Mesothelial cell of epicardium (in vitro differentiated cells): Measurements from ENCODE around the gene TGM3. TPM values are rescaled to one million over a fixed set of nuclear protein-coding genes. Genes with fewer than 3 reads are reported as not detected.

Source experiments
- DNase-seq, 2 experiments: peaks; one replicate each; pipeline ENCODE4 v3.0.0; 2021; ENCODE audit warnings: low spot score in 2 of 2; ENCODE audit not compliant: unreplicated experiment in 2 of 2
- H3K27ac Mint-ChIP-seq: 2 replicates; pipeline ENCODE4 v1.8.0; 2021; ENCODE audit warnings: mixed read lengths
- H3K27me3 Mint-ChIP-seq: 2 replicates; pipeline ENCODE4 v1.8.0; 2021; ENCODE audit warnings: low read depth, mixed read lengths
- H3K36me3 Mint-ChIP-seq: 2 replicates; pipeline ENCODE4 v1.8.0; 2021; ENCODE audit warnings: mixed read lengths
- H3K4me1 Mint-ChIP-seq: 2 replicates; pipeline ENCODE4 v1.8.0; 2021; ENCODE audit warnings: mixed read lengths
- H3K4me3 Mint-ChIP-seq: 2 replicates; pipeline ENCODE4 v1.8.0; 2021; ENCODE audit warnings: mild to moderate bottlenecking, moderate library complexity, mixed read lengths
- H3K9me3 Mint-ChIP-seq: 2 replicates; pipeline ENCODE4 v1.8.0; 2021; ENCODE audit warnings: mixed read lengths
- CTCF ChIP-seq: fragments of 200-600 bp; sonication (generic); IDR thresholded peaks from one replicate; pipeline ENCODE4 v1.5.0; 2021; ENCODE audit warnings: antibody characterized with exemption; ENCODE audit not compliant: unreplicated experiment
- total RNA-seq: library from RNA; stranded (reverse); gene quantifications from 3 replicates; pipeline ENCODE4 v1.2.1, GENCODE V29; 2021

TGM3 gene
- total RNA-seq, 1 donor from 2014 or later, result 0.13 TPM

- Mint-ChIP-seq H3K27me3 (peaks cover 1% of the 10 kb centered on the region), H3K27ac (no peak overlapping the region), H3K36me3 (no peaks in the 10 kb centered on the region), H3K9me3 (no peaks in the 10 kb centered on the region), H3K4me1 (no peaks in the 10 kb centered on the region), H3K4me3 (no peak overlapping the region)
- DNase-seq, result no peak
- TF ChIP-seq CTCF, result no peak
These were observed 83.9 kb downstream of the TGM3 start for GRCh38 chr20:2379511-2380229.

DNA sequence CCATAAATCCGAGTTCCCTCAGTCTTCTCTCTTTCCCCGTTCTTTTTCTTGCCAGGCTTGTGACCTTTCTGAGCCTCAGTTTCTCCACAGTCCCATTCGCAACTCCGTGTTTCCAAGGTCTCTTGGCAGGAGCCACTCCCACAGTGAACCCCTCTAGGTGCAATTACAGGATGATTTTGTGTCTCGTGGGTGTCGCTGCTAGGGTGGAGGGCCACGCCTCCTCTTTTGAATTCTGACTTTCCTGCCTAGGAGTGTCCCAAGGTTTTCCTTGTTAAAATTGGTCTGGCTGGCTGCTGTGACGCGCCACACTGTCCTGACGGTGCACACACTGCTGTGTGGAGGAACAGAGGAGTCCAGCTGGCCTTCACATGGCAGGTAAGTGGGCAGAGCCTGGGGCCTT lies 84.8 kb downstream of the TGM3 start, which contains the start of gene TGM6:
Gene TGM6 (plus strand): TSS at position 301 of the 400 bp plus-strand sequence. CDS start 68 bp downstream, at position 369.
- no peaks in the 10 kb centered on the region for H3K36me3 Mint-ChIP-seq
- H3K4me1 Mint-ChIP-seq, result no peaks in the 10 kb centered on the region
- H3K9me3 Mint-ChIP-seq, result no peaks in the 10 kb centered on the region
- TF ChIP-seq CTCF, result no peak
- H3K27ac Mint-ChIP-seq, result no peak within 1 kb of the TSS
- no peak for DNase-seq
- H3K27me3 Mint-ChIP-seq, result peaks cover 1% of the 10 kb centered on the region
- no peak within 1 kb of the TSS for H3K4me3 Mint-ChIP-seq

DNA sequence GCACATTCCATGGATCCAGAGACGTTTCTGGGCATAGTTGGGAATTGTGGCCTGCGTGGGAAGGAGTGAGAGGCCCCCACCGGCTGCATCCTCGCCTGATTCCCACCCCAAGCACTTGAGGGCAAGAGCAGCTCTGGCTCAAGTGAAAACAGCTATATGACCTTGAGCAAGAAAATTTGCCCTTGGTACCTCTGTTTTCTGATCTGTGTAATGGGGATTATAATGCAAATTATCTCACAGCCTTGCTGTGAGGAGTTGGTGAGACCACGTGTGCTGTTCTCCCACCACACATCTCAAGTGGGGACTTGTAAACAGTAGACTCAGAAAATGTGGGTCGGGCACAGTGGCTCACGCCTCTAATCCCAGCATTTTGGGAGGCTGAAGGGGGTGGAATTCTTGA lies 85.5 kb downstream of the TGM3 start:
- TF ChIP-seq CTCF, result no peak
- Mint-ChIP-seq H3K4me3 (no peak overlapping the region), H3K36me3 (no peaks in the 10 kb centered on the region), H3K27ac (no peak overlapping the region), H3K4me1 (no peaks in the 10 kb centered on the region), H3K9me3 (no peaks in the 10 kb centered on the region), H3K27me3 (peaks cover 1% of the 10 kb centered on the region)
- DNase-seq, result no peak

DNA sequence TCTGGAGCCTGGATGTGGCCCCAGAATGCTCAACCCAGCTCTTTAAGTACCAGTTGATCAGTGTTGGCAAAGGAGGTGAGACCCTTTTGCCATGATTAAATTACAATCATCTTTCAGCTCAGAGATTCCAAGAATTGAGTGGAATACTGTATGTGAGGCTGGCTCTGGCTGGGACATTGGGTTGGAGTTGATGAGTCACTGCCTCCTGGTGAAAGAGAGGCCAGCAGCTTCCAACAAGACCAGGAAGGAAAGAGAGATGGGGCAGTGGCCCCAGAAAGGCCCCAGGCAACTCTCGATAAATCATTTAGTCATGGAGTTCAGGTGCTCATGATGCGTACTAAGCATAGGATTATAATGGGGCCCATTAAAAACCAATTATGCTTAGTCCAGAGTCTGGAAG lies 87.0 kb downstream of the TGM3 start:
- no peaks in the 10 kb centered on the region for H3K4me1 Mint-ChIP-seq
- H3K27me3 Mint-ChIP-seq, result peaks cover 1% of the 10 kb centered on the region
- H3K27ac Mint-ChIP-seq, result no peak overlapping the region
- no peaks in the 10 kb centered on the region for H3K36me3 Mint-ChIP-seq
- H3K9me3 Mint-ChIP-seq, result peaks cover 3% of the 10 kb centered on the region
- DNase-seq, result no peak
- TF ChIP-seq CTCF, result no peak
- H3K4me3 Mint-ChIP-seq, result no peak overlapping the region

- no peak for DNase-seq
- Mint-ChIP-seq H3K9me3 (peaks cover 9% of the 10 kb centered on the region), H3K27ac (no peak overlapping the region)
These were observed 89.2 kb downstream of the TGM3 start for GRCh38 chr20:2385026-2385425.

More at GRCh38 chr20:2385026-2385425, 89.2 kb downstream of the TGM3 start:
- Mint-ChIP-seq H3K36me3 (no peaks in the 10 kb centered on the region), H3K4me1 (no peaks in the 10 kb centered on the region), H3K4me3 (no peak overlapping the region), H3K27me3 (peaks cover 1% of the 10 kb centered on the region)
- TF ChIP-seq CTCF, result no peak
